ENCODE measurements around the gene ITSN1. TPM values are rescaled to one million over a fixed set of nuclear protein-coding genes. Genes with fewer than 3 reads are reported as not detected.
A peak's percentile ranks its signal among the peaks of the same experiment; 100 is the strongest.

Gene ITSN1
- total and polyA plus RNA-seq, 2 of the 13 experiments (the other 11 are each of a cell fraction or from before 2014, with no cell fraction given) = 26.1 to 33.8 TPM

- TF ChIP-seq PATZ1 (CRISPR knock-in tag; IDR thresholded peaks at IDR 0.05) (0 out of 2 replicates have a peak, but pooled peaks have one; percentile 21), IKZF5 (CRISPR knock-in tag; IDR thresholded peaks at IDR 0.05) (no peak), DR1 (CRISPR knock-in tag; IDR thresholded peaks at IDR 0.05) (no peak), MED8 (CRISPR knock-in tag; IDR thresholded peaks at IDR 0.05; ENCODE audit: insufficient replicate concordance) (no peak), SYNCRIP (IDR thresholded peaks at IDR 0.05; ENCODE audit: insufficient read depth, low read depth, low read length) (no peak), ZNF598 (CRISPR knock-in tag; IDR thresholded peaks at IDR 0.05; ENCODE audit: borderline replicate concordance) (peak; percentile 22; the same call in 1 of the 2 replicates), ZNF12 (CRISPR knock-in tag; IDR thresholded peaks at IDR 0.05) (no peak), IRX3 (CRISPR knock-in tag; IDR thresholded peaks at IDR 0.05; ENCODE audit: borderline replicate concordance, low read depth) (no peak), SPEN (CRISPR knock-in tag; IDR thresholded peaks at IDR 0.05; ENCODE audit: low read depth) (peak; percentile 63), MED1 (CRISPR knock-in tag; IDR thresholded peaks at IDR 0.05) (peak; percentile 14; the same call in 1 of the 2 replicates), ZBTB20 (CRISPR knock-in tag; IDR thresholded peaks at IDR 0.05; ENCODE audit: borderline replicate concordance, low read depth) (no peak), REL (CRISPR knock-in tag; conservative IDR thresholded peaks at IDR 0.05) (no peak), E2F5 (CRISPR knock-in tag; conservative IDR thresholded peaks at IDR 0.05) (no peak), ZNF350 (CRISPR knock-in tag; IDR thresholded peaks at IDR 0.05; ENCODE audit: borderline replicate concordance, low read depth) (peak; percentile 69), ZNF567 (CRISPR knock-in tag; IDR thresholded peaks at IDR 0.05; ENCODE audit: borderline replicate concordance) (peak; percentile 71; the same call in 1 of the 2 replicates), EHMT2 (IDR thresholded peaks at IDR 0.05; ENCODE audit: borderline replicate concordance, low read depth, low read length) (no peak), DNMT3B (CRISPR knock-in tag; conservative IDR thresholded peaks at IDR 0.05) (no peak), FOXP4 (CRISPR knock-in tag; IDR thresholded peaks at IDR 0.05) (no peak), RFX1 (IDR thresholded peaks at IDR 0.05) (no peak), TEAD3 (CRISPR knock-in tag; optimal IDR thresholded peaks at IDR 0.05; ENCODE audit: borderline replicate concordance) (peak; percentile 33), ZNF468 (CRISPR knock-in tag; IDR thresholded peaks at IDR 0.05) (no peak), REPIN1 (CRISPR knock-in tag; IDR thresholded peaks at IDR 0.05; ENCODE audit: borderline replicate concordance, low read depth) (no peak), RFXAP (CRISPR knock-in tag; IDR thresholded peaks at IDR 0.05; ENCODE audit: borderline replicate concordance) (no peak; the same call in 1 of the 2 replicates), SIN3B (IDR thresholded peaks at IDR 0.05; ENCODE audit: low read length) (no peak; the same call in 1 of the 2 replicates)
Observed at GRCh38 chr21:33915368-33916199, 273.3 kb downstream of the ITSN1 start, which contains the start of gene ATP5PO (continued).
